GM19239 (cell line): ENCODE measurements around the gene PSME4.

Experiments used
- DNase-seq: peaks from one replicate; pipeline ENCODE4 v3.0.0; 2011; ENCODE audit warnings: low spot score; ENCODE audit not compliant: insufficient read length
- FAIRE-seq: peaks from 2 replicates; lab custom pipeline; 2011; peaks lifted over from hg19 to GRCh38; lab: Jason Lieb, UNC

Gene PSME4

GRCh38 chr2:53901192-53901591 lies 69.6 kb downstream of the PSME4 start:
- no peak for DNase-seq
- FAIRE-seq = no peak

- DNase-seq = no peak
- no peak for FAIRE-seq
Measured at GRCh38 chr2:53896864-53897263, 73.9 kb downstream of the PSME4 start.

- FAIRE-seq = peak; percentile 56
- no peak for DNase-seq
Measured at GRCh38 chr2:53886406-53887280, 84.2 kb downstream of the PSME4 start.

DNA sequence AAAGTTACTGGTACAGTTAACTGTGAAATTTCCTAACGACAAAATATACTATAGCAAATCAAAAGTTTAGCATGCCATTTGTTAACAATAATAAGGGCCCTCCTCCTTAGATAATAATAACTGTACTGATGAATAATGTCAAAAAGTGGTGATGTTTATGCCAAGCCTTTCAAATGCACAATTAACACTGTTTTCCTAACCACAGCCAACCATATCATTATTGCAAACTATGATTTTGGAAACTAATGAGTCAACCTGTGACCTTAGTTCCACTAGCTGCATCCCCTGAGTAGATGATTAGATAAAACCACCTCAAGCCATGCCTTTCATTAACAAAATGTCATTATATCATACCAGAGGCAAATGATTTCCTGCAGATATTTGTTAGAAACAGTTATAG lies 85.9 kb downstream of the PSME4 start:
- DNase-seq = no peak
- peak; percentile 14 for FAIRE-seq

- FAIRE-seq (no peak), DNase-seq (no peak)
Measured at GRCh38 chr2:53881986-53882385, 88.8 kb downstream of the PSME4 start.

- FAIRE-seq (no peak), DNase-seq (no peak)
Measured at GRCh38 chr2:53881360-53881759, 89.4 kb downstream of the PSME4 start.

GRCh38 chr2:53880756-53881155 lies 90.0 kb downstream of the PSME4 start:
- DNase-seq (no peak), FAIRE-seq (no peak)

DNA sequence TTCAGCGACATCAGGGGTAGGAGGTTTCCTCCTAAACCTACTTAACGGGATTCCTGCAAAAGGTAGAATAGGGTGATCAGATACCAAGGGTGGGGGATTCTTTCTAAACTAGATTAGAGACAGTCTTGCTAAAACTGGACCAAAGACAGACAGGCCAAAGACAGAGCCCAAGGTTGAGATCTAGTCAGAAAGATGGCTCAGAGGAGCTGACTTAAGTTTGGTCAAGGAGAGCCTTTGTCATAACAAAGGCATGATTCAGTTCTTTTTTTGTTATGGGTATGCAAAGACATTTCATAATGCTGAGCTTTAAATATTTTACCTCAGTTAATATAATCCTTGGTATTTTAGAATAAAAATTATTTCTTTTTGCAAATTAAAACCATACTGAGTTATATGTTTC lies 93.2 kb downstream of the PSME4 start:
- DNase-seq (no peak), FAIRE-seq (no peak)

- DNase-seq (no peak), FAIRE-seq (no peak)
Measured at GRCh38 chr2:53877112-53877511, 93.7 kb downstream of the PSME4 start.

- FAIRE-seq = no peak
- no peak for DNase-seq
Measured at GRCh38 chr2:53874401-53874950, 96.3 kb downstream of the PSME4 start.

DNA sequence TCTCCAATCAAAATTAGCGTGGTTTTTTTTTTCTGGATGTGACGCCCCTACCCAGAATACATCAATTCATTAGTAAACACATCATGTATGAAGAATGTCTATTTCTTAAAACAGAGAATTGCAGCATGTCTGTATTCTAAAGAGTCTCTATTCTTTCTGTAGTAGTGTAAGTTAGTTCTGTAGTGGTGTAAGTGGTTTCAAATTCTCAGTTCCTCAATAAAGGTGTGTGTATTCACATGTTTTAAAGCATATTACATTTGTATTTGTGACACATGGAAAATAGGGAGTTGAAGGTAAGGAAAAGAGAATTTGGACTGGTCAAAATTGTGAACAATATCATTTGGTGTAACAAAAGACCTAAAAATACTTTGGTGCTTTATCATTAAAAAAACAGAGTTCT lies 103.0 kb downstream of the PSME4 start:
- FAIRE-seq (no peak), DNase-seq (no peak)

DNA sequence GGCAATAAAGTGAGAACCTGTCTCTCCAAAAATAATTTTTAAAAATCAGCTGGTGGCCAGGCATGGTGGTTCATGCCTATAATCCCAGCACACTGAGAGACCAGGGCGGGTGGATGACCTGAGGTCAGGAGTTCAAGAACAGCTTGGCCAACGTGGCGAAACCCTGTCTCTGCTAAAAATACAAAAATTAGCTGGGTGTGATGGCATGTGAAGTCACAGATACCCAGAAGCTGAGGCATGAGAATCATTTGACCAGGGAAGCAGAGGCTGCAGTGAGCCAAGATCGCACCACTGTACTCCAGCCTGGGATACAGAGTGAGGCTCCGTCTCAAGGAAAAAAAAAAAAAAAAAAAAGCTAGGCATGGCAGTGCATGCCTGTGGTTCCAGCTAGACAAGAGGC lies 103.6 kb downstream of the PSME4 start:
- no peak for DNase-seq

GRCh38 chr2:53865962-53866361 lies 104.8 kb downstream of the PSME4 start:
- DNase-seq (no peak), FAIRE-seq (no peak)

More for the DNA sequence above, 103.6 kb downstream of the PSME4 start:
- FAIRE-seq = no peak

GRCh38 chr2:53865264-53865663 lies 105.5 kb downstream of the PSME4 start:
- no peak for FAIRE-seq
- no peak for DNase-seq

- FAIRE-seq (no peak), DNase-seq (no peak)
Measured at GRCh38 chr2:53863538-53864227, 107.1 kb downstream of the PSME4 start.

GRCh38 chr2:53861824-53862223 lies 109.0 kb downstream of the PSME4 start:
- DNase-seq = no peak
- FAIRE-seq = no peak

DNA sequence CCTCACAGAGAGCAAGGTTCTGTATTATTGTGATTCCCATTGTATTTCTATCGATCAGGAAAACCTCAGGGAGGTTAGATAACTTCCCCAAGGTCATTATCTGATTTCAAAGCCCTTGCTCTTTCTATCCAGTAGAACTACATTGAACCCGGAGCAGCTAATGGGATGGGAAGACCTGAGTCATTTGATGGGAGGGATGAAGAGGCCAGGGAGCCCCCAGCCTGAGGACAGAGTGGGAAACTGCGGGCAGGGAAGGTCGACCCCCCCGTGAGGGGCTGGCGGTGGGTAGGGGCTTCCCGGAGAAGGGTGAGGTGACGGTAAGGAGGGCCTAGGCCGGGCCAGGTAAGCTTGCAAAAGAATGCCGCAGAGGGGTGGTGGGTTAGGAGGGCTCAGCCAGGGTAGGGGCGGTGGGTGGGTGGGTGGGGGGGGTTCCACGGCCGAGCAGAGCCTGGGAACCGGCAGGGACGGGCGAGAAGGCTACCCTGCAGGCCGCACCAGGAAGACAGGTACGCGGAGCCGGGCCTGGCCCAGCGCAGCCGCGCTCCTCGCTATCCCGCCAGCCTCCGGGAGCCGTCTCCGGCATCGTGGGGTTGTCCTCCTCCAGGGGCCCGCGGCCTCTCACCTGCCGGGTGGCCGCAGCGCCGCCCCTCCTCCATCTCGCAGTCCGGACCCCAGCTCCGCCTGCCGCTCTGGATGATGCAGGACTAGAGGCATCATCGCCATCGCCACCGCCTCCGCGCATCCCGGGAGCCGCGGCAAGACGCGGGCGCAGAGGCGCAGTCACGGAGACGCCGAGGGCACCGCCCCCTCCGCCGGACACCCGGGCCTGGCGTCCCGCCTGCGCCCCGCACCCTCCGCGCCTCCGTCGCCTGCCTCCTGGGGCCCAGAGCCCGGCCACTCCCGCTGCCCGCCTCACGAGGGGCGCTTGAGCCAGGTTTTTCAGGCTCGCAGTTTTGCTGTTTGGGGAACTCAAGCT lies 111.3 kb downstream of the PSME4 start, which contains the start of gene GPR75:
TSS of gene GPR75 (minus strand) at position 762 of the 976 bp plus-strand sequence. CDS start 5,211 bp downstream, outside the sequence.
- DNase-seq (no peak), FAIRE-seq (no peak)

GRCh38 chr2:53856272-53856671 lies 114.5 kb downstream of the PSME4 start:
- no peak for DNase-seq
- no peak for FAIRE-seq

GRCh38 chr2:53854678-53855077 lies 116.1 kb downstream of the PSME4 start:
- FAIRE-seq (no peak), DNase-seq (no peak)

GRCh38 chr2:53852532-53852931 lies 118.3 kb downstream of the PSME4 start:
- FAIRE-seq (no peak), DNase-seq (no peak)
